Pericardium fibroblast (primary cell): ENCODE data around the gene OR4N5. TPM values are rescaled to one million over a fixed set of nuclear protein-coding genes. Genes with fewer than 3 reads are reported as not detected.

ENCODE experiments used
- total RNA-seq: library from RNA; depleted of rRNA; stranded (reverse); fragments of >200 nt; gene quantifications from 2 replicates; pipeline ENCODE4 v1.2.3, GENCODE V29; 2015

OR4N5 gene
- not detected in 2 replicates for total RNA-seq

GRCh38 chr14:20138520-20138919, at the start of gene OR4N5:
TSS of gene OR4N5 (plus strand) at chr14:20138820. CDS start at chr14:20143736, 4,916 bp downstream.

GRCh38 chr14:20110438-20110837, 28.2 kb upstream of the OR4N5 start, which contains the start of gene OR4K17:
TSS of gene OR4K17 (plus strand) at chr14:20110739. CDS start at chr14:20117500, 6,761 bp downstream.

GRCh38 chr14:20190596-20190995, 52.0 kb downstream of the OR4N5 start, which contains the start of gene OR11G2:
TSS of gene OR11G2 (plus strand) at chr14:20190896. CDS start at chr14:20197438, 6,542 bp downstream.

Other genes starting within 250 kb of the OR4N5 start
- gene OR4K5, start 218.2 kb upstream of the OR4N5 start, total RNA-seq: not detected in 2 replicates
- gene OR4K1, start 207.9 kb upstream of the OR4N5 start, total RNA-seq: not detected in 2 replicates
- gene OR4K15, start 163.2 kb upstream of the OR4N5 start, total RNA-seq: not detected in 2 replicates
- gene OR4Q2, start 136.7 kb upstream of the OR4N5 start, total RNA-seq: not detected in 2 replicates
- not detected in 2 replicates for gene OR4K14, start 119.5 kb upstream of the OR4N5 start, total RNA-seq
- gene OR4K13, start 102.8 kb upstream of the OR4N5 start, total RNA-seq: not detected in 2 replicates
- gene OR4L1, start 78.8 kb upstream of the OR4N5 start, total RNA-seq: not detected in 2 replicates
- gene OR4K17, start 28.1 kb upstream of the OR4N5 start, total RNA-seq: not detected in 2 replicates
- gene OR11G2, start 52.1 kb downstream of the OR4N5 start, total RNA-seq: not detected in 2 replicates
- gene OR11H6, start 84.9 kb downstream of the OR4N5 start, total RNA-seq: not detected in 2 replicates
- gene OR11H7, start 90.2 kb downstream of the OR4N5 start, total RNA-seq: not detected in 2 replicates
- gene OR11H4, start 100.5 kb downstream of the OR4N5 start, total RNA-seq: not detected in 2 replicates
- 8.9 and 10.9 TPM in 2 replicates for gene TTC5, start 167.1 kb downstream of the OR4N5 start, total RNA-seq
- 53.8 and 68.6 TPM in 2 replicates for gene CCNB1IP1, start 194.5 kb downstream of the OR4N5 start, total RNA-seq
- gene PARP2, start 204.8 kb downstream of the OR4N5 start, total RNA-seq: 2.2 and 4.1 TPM in 2 replicates